Liver (tissue), 9 donors: Measurements from ENCODE around the gene UBE2V1. TPM values are rescaled to one million over a fixed set of nuclear protein-coding genes. Genes with fewer than 3 reads are reported as not detected.

Experiments used
- DNase-seq: peaks from one replicate; pipeline ENCODE4 v3.0.0-alpha.2; 2017; ENCODE audit warnings: low spot score
- H3K27ac ChIP-seq, 2 donors: one replicate each; pipeline ENCODE4 v1.7.0; 2013; ENCODE audit warnings: inconsistent platforms in 2 of 2, low read length in 2 of 2, control low read depth in 1 of 2, low read depth in 1 of 2, mild to moderate bottlenecking in 1 of 2
- H3K27me3 ChIP-seq, 4 donors: one replicate each; pipeline versions ENCODE4 v1.6.1 to v1.7.0; 2013; ENCODE audit warnings: low read length in 3 of 4, inconsistent platforms in 1 of 4, mild to moderate bottlenecking in 1 of 4, moderate library complexity in 1 of 4; ENCODE audit not compliant: control insufficient read depth in 4 of 4, insufficient read depth in 4 of 4
- H3K36me3 ChIP-seq, 4 donors: one replicate each; pipeline versions ENCODE4 v1.6.1 to v1.7.0; 2013; ENCODE audit warnings: low read length in 3 of 4, mild to moderate bottlenecking in 3 of 4, low read depth in 1 of 4, moderate library complexity in 1 of 4; ENCODE audit not compliant: control insufficient read depth in 4 of 4, insufficient read depth in 3 of 4
- H3K4me1 ChIP-seq, 4 donors: one replicate each; pipeline versions ENCODE4 v1.6.1 to v1.7.0; 2013; ENCODE audit warnings: low read length in 3 of 4, mild to moderate bottlenecking in 3 of 4, moderate library complexity in 1 of 4; ENCODE audit not compliant: control insufficient read depth in 4 of 4, insufficient read depth in 4 of 4
- H3K4me3 ChIP-seq, 3 donors: one replicate each; pipeline versions ENCODE4 v1.6.1 to v1.7.0; 2013; ENCODE audit warnings: low read length in 3 of 3, control low read depth in 1 of 3, low read depth in 1 of 3, mild to moderate bottlenecking in 1 of 3
- H3K9ac ChIP-seq, 2 donors: one replicate each; pipeline ENCODE4 v1.7.0; 2013; ENCODE audit warnings: low read length in 2 of 2, mild to moderate bottlenecking in 2 of 2, moderate library complexity in 2 of 2, control low read depth in 1 of 2, low read depth in 1 of 2
- H3K9me3 ChIP-seq, 4 donors: one replicate each; pipeline versions ENCODE4 v1.6.1 to v1.7.0; 2013; ENCODE audit warnings: low read length in 3 of 4; ENCODE audit not compliant: control insufficient read depth in 4 of 4
- EGR1 ChIP-seq, 2 donors: IDR thresholded peaks; 2 replicates each; pipeline ENCODE4 v1.6.1; 2016 to 2018; ENCODE audit warnings: antibody characterized with exemption in 2 of 2, low read depth in 2 of 2
- GABPA ChIP-seq, 2 donors: IDR thresholded peaks in 1 of 2; conservative IDR thresholded peaks in 1 of 2; 2 replicates each; pipeline ENCODE4 v1.6.1; 2016; ENCODE audit warnings: antibody characterized with exemption in 2 of 2, mild to moderate bottlenecking in 1 of 2, moderate library complexity in 1 of 2
- HNF4G ChIP-seq: IDR thresholded peaks from 2 replicates; pipeline ENCODE4 v1.6.1; 2016; ENCODE audit warnings: antibody characterized with exemption
- JUND ChIP-seq, 2 donors: IDR thresholded peaks; 2 replicates each; pipeline ENCODE4 v1.6.1; 2016; ENCODE audit warnings: antibody characterized with exemption in 2 of 2
- NR2F2 ChIP-seq: IDR thresholded peaks from 2 replicates; pipeline ENCODE4 v1.6.1; 2016; ENCODE audit warnings: antibody characterized with exemption
- RXRA ChIP-seq, 2 donors: IDR thresholded peaks; 2 replicates each; pipeline ENCODE4 v1.6.1; 2017 to 2018; ENCODE audit warnings: antibody characterized with exemption in 2 of 2, mild to moderate bottlenecking in 1 of 2
- SP1 ChIP-seq: IDR thresholded peaks from 2 replicates; pipeline ENCODE4 v1.6.1; 2018; ENCODE audit warnings: antibody characterized with exemption, mild to moderate bottlenecking
- YY1 ChIP-seq: IDR thresholded peaks from 2 replicates; pipeline ENCODE4 v1.6.1; 2016; ENCODE audit warnings: antibody characterized with exemption, mild to moderate bottlenecking
- WGBS: extraction: QIAGEN DNeasy Blood & Tissue Kit; methylation state at CpG from one replicate; pipeline ENCODE4 v1.1.7; 2013; 5-methylcytosine and 5-hydroxymethylcytosine counted together
- polyA plus RNA-seq, 2 donors: library from polyadenylated mRNA; stranded (reverse) in 1 of 2; unstranded in 1 of 2; fragments of 200-250 nt in 1 of 2; fragments of >200 nt in 1 of 2; fragmentation: Nextera tagmentation in 1 of 2; extraction: Ambion mirVana in 1 of 2; gene quantifications; one replicate each; pipeline versions ENCODE4 v1.2.1 to v1.2.3, GENCODE V29; 2013 to 2015
- total RNA-seq, 2 donors: library from RNA; depleted of rRNA; stranded (reverse); fragments of >200 nt; gene quantifications; one replicate each; pipeline ENCODE4 v1.2.3, GENCODE V29; 2014
- TF ChIP-seq, protein P1 (sequence below): IDR thresholded peaks from 2 replicates; pipeline ENCODE4 v1.6.1; 2016; ENCODE audit warnings: antibody characterized with exemption
- TF ChIP-seq, protein P2 (sequence below): fragments of 150-350 bp; IDR thresholded peaks from 2 replicates; pipeline ENCODE4 v1.5.1; 2017; ENCODE audit warnings: improper control_type of control experiment, low read depth, low read length; ENCODE audit not compliant: missing input control
- TF ChIP-seq, protein P3 (sequence below): IDR thresholded peaks from 2 replicates; pipeline ENCODE4 v1.6.1; 2016; ENCODE audit warnings: antibody characterized with exemption
- TF ChIP-seq, protein P4 (sequence below): IDR thresholded peaks from 2 replicates; pipeline ENCODE4 v1.6.1; 2016; ENCODE audit warnings: antibody characterized with exemption
- donor health status: healthy.
- donor health status: healthy.
- donor health status: healthy.
- donor health status: healthy.
- donor health status: healthy.

UBE2V1 gene
- total and polyA plus RNA-seq, 4 donors = 27.9 to 53.0 (median 34.2) TPM

DNA sequence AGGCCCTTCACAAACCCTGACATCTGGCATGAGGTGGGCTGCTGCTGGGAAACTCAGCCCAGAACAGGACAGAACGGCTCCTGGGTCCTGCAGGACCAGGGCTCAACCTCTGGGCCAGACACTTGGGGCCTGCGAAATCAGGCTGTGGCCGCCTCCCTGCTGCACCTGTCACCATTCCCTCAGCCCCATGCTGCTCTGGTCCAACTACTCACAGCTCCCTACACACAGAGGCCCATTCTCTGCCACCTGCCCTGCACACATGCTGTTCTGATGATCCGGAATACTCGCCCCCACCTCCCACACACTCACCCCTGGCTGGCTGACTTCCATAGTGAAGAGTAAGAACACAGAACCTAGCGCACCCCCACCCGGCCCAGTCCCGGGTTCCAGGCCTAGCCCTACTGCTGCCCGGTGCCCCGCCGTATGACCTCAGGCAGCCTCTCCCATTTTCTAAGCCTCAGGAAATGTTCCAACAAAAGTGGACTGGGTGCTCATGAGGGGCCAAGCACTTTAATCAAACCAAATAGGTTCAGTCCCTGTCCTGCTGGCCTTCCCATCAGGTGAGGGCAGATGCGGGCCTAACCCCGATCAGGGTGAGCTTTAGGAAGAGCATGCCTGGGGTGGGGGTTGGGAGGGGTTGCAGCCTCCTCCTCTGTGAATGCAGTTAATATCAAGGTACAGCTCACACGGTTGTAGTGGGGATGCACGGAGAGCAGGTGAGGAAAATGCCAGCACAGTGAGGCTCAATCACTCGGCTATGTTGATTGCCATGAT, 36.7 kb upstream of the UBE2V1 start:
- H3K4me1 ChIP-seq = peaks cover 7 to 29% (median 18%) of the 10 kb centered on the region in 4 donors
- no peak overlapping the region for H3K27ac ChIP-seq
- WGBS = 85% methylated on average over 16 of the region's 16 CpGs
- H3K36me3 ChIP-seq = peaks cover 0 to 7% (median 1%) of the 10 kb centered on the region in 4 donors
- H3K27me3 ChIP-seq = no peaks in the 10 kb centered on the region
- H3K9ac ChIP-seq = no peak overlapping the region
- DNase-seq = no peak
- H3K4me3 ChIP-seq = no peak overlapping the region
- TF ChIP-seq HNF4G (no peak), SP1 (no peak), GABPA (IDR thresholded peaks at IDR 0.05 in 1 of 2, conservative IDR thresholded peaks at IDR 0.05 in 1 of 2) (no peak), RXRA (IDR thresholded peaks at IDR 0.05) (no peak)
- TF ChIP-seq, protein P1, sequence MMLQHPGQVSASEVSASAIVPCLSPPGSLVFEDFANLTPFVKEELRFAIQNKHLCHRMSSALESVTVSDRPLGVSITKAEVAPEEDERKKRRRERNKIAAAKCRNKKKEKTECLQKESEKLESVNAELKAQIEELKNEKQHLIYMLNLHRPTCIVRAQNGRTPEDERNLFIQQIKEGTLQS = no peak
- TF ChIP-seq, protein P2, sequence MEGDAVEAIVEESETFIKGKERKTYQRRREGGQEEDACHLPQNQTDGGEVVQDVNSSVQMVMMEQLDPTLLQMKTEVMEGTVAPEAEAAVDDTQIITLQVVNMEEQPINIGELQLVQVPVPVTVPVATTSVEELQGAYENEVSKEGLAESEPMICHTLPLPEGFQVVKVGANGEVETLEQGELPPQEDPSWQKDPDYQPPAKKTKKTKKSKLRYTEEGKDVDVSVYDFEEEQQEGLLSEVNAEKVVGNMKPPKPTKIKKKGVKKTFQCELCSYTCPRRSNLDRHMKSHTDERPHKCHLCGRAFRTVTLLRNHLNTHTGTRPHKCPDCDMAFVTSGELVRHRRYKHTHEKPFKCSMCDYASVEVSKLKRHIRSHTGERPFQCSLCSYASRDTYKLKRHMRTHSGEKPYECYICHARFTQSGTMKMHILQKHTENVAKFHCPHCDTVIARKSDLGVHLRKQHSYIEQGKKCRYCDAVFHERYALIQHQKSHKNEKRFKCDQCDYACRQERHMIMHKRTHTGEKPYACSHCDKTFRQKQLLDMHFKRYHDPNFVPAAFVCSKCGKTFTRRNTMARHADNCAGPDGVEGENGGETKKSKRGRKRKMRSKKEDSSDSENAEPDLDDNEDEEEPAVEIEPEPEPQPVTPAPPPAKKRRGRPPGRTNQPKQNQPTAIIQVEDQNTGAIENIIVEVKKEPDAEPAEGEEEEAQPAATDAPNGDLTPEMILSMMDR = no peak
- TF ChIP-seq, protein P3, sequence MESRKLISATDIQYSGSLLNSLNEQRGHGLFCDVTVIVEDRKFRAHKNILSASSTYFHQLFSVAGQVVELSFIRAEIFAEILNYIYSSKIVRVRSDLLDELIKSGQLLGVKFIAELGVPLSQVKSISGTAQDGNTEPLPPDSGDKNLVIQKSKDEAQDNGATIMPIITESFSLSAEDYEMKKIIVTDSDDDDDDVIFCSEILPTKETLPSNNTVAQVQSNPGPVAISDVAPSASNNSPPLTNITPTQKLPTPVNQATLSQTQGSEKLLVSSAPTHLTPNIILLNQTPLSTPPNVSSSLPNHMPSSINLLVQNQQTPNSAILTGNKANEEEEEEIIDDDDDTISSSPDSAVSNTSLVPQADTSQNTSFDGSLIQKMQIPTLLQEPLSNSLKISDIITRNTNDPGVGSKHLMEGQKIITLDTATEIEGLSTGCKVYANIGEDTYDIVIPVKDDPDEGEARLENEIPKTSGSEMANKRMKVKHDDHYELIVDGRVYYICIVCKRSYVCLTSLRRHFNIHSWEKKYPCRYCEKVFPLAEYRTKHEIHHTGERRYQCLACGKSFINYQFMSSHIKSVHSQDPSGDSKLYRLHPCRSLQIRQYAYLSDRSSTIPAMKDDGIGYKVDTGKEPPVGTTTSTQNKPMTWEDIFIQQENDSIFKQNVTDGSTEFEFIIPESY = no peak
- TF ChIP-seq, protein P4, sequence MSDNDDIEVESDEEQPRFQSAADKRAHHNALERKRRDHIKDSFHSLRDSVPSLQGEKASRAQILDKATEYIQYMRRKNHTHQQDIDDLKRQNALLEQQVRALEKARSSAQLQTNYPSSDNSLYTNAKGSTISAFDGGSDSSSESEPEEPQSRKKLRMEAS = no peak
- no peaks in the 10 kb centered on the region for H3K9me3 ChIP-seq

DNA sequence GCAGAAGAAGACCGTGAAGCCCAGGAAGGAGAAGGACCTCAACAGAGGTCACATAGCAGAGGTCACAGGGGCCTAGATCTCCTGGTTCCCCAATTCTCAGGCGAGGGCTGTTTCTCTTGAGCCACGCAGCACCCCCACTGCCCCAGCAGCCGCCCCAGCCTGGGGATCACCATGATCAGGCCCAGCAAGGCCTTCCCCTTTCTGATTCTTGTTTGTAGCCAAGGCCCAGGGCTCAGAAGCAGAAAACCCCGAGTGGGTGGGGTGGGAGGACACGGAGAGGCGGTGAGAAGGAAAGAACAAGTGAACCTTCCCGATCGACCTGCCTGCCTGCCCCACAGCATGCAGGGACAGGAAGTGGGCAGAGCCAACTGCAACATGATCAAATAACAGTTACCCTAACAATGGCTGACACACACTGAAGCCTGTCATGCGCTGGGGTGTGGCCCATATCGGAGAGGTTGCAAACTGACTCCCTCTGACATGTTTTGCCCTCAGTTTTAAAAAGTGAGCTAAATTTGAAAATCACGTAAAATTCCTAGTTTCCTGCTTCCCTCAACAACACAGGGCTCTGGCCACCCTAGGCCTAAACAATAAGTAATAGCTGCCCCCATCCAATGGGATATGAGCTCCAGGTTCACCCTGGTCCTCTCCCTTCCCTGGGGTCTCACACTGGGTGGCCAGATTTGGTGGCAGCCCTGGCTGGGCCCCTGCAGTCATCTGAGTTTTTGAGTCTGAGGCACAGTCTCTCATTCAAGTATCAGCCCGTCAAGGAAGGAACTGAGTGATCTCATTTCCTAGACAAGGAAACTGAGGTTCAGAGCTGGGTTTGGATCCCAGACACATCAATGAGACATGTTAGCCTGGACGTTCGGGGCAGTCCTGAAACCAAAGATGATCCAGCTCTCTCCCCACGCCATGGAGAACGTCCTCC, 34.0 kb upstream of the UBE2V1 start:
- no peak for DNase-seq
- Histone ChIP-seq H3K4me3 (no peak overlapping the region), H3K27ac (peak overlapping the region; percentile 53 to 58), H3K27me3 (no peaks in the 10 kb centered on the region), H3K36me3 (peaks cover 4 to 9% (median 7%) of the 10 kb centered on the region in 4 donors), H3K4me1 (peaks cover 6 to 27% (median 15%) of the 10 kb centered on the region in 4 donors), H3K9ac (no peak overlapping the region), H3K9me3 (no peaks in the 10 kb centered on the region)
- WGBS = 70% methylated on average over 17 of the region's 17 CpGs
- no peak for TF ChIP-seq JUND (IDR thresholded peaks at IDR 0.05)
- TF ChIP-seq YY1 = peak; percentile 32

DNA sequence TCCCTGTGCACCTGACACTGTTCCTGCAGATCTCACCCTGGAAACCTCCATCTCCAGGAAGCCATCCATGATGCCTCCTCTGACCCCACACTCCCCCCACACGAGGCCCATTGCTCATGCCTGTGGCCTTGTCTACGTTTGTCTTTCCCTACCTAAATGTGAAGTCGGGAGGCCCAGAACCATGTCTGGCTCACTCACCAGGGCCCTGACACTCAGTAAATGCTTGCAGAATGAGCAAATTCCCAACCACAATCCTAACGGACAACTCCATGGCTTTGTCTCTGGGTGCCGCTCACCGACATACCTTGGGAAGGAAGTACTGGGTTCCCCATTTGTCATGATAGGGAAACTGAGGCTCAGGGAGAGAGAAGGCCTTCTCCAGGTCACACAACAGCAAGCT, 33.3 kb upstream of the UBE2V1 start:
- H3K4me3 ChIP-seq = no peak overlapping the region
- H3K9ac ChIP-seq = no peak overlapping the region
- TF ChIP-seq NR2F2 (no peak), EGR1 (IDR thresholded peaks at IDR 0.05; ENCODE audit: low read depth in 2 of 2) (no peak), SP1 (no peak)
- TF ChIP-seq, protein P3 = no peak
- DNase-seq = no peak
- no peaks in the 10 kb centered on the region for H3K27me3 ChIP-seq
- H3K9me3 ChIP-seq = no peaks in the 10 kb centered on the region
- peak overlapping the region; percentile 53 to 58 for H3K27ac ChIP-seq
- peaks cover 4 to 9% (median 7%) of the 10 kb centered on the region in 4 donors for H3K36me3 ChIP-seq
- 89% methylated on average over 6 of the region's 6 CpGs for WGBS
- H3K4me1 ChIP-seq = peaks cover 6 to 24% (median 13%) of the 10 kb centered on the region in 4 donors
